Measurements from ENCODE around the gene HCN3.
"Not testable (repeated sequence)": the region's sequence is repeated elsewhere in the genome, so short reads cannot be mapped to it uniquely, and the experiment has no call there.

Gene HCN3

DNA sequence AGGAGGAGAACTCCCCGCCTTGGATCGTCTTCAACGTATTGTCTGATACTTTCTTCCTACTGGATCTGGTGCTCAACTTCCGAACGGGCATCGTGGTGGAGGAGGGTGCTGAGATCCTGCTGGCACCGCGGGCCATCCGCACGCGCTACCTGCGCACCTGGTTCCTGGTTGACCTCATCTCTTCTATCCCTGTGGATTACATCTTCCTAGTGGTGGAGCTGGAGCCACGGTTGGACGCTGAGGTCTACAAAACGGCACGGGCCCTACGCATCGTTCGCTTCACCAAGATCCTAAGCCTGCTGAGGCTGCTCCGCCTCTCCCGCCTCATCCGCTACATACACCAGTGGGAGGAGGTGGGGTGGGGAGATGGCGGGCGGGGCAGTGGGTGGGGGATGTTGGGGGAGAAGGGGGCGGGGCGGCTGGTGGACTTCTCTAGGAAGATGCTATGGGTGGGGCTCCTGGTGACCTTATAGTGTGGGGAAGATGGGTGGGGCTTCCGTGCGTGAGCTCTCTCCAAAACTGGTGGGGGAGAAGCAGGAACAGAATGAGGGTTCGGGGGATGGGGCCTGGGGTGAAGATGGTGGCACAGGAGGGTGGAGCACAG lies 5.3 kb downstream of the HCN3 start:
- in situ Hi-C loops (cut with HindIII; ENCODE audit: low sequenced_read_pairs): no loop called here

DNA sequence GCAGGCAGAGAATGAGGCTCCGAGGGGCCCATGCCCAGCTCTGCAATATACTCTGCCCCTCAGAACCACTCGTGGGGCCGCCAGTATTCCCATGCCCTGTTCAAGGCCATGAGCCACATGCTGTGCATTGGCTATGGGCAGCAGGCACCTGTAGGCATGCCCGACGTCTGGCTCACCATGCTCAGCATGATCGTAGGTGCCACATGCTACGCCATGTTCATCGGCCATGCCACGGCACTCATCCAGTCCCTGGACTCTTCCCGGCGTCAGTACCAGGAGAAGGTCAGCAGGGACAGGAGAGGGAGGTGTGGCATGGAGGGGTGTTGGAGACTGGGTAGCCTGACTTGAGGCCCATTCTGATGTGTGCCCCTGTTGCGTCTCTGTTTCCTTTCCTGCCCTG lies 7.2 kb downstream of the HCN3 start:
- in situ Hi-C loops (cut with HindIII; ENCODE audit: low sequenced_read_pairs): no loop called here

DNA sequence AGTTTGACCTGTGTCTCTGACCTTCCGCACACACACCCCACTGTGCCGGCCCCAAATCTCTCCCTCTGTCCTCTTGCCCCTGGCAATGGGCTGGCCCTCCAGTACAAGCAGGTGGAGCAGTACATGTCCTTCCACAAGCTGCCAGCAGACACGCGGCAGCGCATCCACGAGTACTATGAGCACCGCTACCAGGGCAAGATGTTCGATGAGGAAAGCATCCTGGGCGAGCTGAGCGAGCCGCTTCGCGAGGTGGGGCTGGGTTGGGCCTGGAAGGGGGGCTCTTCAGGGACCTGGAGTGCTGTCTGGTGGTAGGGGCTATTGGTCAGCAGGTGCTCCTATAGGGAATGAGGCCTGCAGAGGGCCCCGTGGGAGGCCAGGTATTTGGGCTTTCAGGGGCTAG lies 7.8 kb downstream of the HCN3 start:
- in situ Hi-C loops (cut with HindIII; ENCODE audit: low sequenced_read_pairs): no loop called here

DNA sequence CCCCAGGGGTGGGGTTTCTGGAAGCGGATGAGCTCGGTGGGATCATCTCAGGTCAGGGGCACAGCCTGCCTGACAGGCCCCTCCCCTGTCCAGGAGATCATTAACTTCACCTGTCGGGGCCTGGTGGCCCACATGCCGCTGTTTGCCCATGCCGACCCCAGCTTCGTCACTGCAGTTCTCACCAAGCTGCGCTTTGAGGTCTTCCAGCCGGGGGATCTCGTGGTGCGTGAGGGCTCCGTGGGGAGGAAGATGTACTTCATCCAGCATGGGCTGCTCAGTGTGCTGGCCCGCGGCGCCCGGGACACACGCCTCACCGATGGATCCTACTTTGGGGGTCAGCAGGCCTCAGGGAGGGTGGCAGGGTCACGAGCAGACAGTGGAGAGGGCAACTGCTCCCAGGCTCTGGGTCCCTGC lies 8.4 kb downstream of the HCN3 start:
- in situ Hi-C loops (cut with HindIII; ENCODE audit: low sequenced_read_pairs): no loop called here

DNA sequence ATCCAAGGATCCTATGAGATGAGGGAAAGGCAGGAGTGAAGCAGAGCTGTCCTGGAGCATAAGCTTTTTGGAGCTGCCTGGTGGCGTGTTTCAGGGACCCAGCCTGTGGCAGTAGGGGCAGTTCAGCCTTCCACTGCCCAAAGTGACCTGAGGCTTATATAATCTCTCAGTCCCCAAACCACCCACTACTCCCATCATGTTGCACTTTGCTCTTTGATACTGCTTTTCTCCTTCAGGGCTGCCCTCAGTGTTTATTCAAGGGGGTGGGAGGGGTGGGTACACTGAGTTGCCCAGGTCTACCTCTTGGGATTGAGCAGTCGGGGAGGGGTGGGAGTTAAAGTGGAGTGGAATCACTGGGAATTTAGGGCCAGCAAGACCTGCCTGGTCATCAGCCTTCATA lies 9.3 kb downstream of the HCN3 start:
- in situ Hi-C loops (cut with HindIII; ENCODE audit: low sequenced_read_pairs): no loop called here

DNA sequence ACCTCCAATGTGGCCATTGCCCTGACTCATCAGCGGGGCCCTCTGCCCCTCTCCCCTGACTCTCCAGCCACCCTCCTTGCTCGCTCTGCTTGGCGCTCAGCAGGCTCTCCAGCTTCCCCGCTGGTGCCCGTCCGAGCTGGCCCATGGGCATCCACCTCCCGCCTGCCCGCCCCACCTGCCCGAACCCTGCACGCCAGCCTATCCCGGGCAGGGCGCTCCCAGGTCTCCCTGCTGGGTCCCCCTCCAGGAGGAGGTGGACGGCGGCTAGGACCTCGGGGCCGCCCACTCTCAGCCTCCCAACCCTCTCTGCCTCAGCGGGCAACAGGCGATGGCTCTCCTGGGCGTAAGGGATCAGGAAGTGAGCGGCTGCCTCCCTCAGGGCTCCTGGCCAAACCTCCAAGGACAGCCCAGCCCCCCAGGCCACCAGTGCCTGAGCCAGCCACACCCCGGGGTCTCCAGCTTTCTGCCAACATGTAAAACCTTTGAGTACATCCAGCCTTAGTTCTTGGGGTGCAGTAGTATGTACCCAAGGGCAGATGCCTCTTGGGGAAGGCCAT lies 10.8 kb downstream of the HCN3 start:
- in situ Hi-C loops (cut with HindIII; ENCODE audit: low sequenced_read_pairs): no loop called here

DNA sequence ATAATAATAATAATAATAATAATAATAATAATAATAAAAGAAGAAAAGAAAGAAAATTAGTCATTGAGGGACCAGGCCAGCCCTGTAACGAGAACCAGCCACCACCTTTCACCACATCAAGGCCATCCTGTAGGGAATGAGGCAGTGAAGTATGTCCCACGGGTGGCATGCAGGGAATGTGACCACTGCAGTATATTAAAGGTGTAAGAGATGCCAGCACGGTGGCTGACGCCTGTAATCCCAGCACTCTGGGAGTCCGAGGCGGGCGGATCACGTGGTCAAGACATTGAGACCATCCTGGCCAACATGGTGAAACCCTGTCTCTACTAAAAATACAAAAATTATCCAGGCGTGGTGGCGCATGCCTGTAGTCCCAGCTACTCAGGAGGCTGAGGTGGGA lies 13.7 kb downstream of the HCN3 start:
- in situ Hi-C loops (cut with HindIII; ENCODE audit: low sequenced_read_pairs): not testable (repeated sequence)

DNA sequence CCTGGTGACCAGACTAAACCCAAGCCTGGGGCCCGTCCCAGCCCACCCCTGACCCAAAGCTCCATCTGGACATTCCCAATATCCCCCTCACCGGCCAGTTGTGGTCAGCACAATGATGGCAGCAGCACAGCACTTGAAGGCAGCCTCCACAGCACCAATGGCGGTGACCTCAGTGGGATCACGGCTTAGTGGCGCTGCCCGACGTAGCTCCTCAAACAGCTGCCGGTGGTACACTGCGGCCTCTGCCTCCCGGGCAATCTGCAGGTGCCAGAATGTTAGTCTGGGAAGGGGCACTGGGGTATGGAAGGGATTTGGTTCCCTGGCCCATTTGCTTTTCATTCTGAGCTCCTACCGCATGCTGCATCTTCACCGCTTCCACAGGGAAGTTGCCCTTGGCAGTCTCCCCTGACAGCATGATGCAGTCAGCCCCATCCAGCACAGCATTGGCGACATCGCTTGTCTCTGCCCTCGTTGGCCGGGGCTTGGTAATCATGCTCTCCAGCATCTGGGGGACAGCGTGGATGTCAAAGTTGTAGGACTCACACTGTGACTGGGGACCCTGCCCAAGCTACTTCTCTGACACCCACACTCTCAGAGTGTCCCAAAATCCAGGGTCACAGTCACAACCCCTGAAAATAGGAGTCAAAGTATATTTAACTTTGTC lies 16.0 kb downstream of the HCN3 start:
- in situ Hi-C loops (cut with HindIII; ENCODE audit: low sequenced_read_pairs): no loop called here

DNA sequence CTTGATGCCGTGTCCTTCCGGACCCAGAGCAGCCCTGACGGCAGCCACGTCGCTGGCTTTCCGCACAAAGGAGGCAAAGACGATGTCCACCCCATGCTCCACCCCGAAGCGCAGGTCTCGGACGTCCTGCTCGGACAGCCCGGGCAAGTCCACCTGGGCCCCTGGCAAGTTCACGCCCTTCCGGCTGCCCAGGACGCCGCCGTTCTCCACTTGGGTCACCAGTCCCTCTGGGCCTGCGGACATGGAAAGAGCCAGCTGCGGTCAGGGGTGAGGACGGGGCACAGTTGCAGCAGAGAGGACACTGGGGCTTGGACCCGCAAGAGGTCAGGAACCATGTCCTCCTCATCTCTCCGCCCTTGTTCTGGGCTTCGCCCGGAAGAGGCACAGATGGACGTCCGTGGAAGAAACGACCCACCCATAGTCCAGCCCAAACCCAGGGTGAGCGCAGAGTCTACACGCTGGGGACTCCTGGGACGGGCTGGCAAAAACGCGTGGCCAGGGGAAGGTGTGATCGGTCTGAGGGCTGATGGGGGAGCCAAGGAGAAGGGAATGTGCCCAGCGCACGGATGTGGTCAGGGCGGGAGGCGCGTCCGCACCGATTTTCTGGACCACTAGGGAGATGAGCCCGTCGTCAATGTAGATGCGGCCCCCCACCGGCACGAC lies 17.4 kb downstream of the HCN3 start:
- in situ Hi-C loops (cut with HindIII; ENCODE audit: low sequenced_read_pairs): no loop called here

DNA sequence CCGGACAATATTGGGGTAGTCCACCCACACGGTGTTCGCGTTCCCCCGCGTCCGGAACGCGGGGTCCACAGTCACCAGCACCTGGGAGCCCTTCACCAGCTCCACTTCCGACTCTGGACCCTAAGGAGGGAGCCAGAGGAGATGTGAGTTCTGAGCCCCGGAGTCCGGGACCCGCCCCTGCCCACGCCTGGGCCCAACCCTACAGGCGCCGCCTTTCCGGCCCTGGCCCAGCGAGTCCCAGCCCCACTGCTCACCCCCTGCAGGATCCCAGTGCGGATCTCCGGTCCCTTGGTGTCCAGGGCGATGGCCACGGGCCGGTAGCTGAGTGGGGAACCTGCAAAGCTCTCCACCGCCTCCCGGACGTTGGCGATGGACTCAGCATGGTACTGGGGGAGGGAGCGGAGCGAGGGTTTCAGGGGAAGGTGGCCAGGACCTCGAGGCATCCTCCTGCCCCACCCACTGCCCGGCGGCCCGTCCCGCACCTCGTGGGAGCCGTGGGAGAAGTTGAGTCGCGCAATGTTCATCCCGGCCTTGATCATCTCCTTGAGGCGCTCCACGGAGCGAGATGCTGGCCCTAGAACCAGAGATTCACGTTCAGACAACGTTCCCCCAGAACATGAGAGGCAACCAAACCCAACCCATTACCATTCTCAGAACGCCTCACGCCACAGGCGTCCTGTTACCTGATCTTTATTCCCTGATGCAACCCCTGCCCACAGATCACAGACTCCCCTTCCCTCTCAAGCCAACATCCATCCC lies 18.1 kb downstream of the HCN3 start:
- in situ Hi-C loops (cut with HindIII; ENCODE audit: low sequenced_read_pairs): no loop called here

DNA sequence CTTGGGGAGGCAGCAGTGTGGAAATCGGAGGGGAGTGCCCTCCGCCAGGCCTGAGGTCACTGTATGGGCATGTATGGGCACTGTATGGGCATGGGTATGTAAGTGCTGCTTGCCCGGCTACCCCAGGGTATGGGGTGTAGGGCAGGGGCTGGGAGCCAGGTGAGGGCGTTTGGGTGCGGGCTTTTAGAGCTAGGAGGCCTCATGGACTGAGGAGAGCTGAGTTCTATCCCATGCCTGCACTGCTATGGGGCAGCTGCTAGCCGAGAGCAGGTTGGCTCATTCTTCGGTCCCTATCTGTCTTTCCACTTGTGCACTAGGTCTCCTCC lies 18.6 kb downstream of the HCN3 start:
- in situ Hi-C loops (cut with HindIII; ENCODE audit: low sequenced_read_pairs): no loop called here

DNA sequence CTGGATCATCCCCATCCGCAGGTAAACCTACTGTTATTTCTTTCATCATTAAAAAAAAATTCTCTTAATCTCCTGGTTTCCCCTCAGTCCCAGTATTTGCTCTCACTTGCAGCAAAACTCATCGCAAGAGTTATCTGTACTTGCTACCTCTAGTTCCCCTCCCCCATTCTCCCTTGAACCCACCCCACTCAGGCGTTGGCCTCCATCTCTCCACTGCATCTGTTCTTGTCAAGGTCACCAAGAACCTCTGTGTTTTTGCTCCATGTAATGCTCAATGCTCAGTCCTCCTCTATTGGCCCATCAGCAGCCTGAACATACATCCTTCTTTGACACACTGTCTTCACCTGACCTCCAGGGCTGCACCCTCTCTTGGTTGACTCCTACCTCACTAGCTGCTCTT lies 19.4 kb downstream of the HCN3 start:
- in situ Hi-C loops (cut with HindIII; ENCODE audit: low sequenced_read_pairs): no loop called here

DNA sequence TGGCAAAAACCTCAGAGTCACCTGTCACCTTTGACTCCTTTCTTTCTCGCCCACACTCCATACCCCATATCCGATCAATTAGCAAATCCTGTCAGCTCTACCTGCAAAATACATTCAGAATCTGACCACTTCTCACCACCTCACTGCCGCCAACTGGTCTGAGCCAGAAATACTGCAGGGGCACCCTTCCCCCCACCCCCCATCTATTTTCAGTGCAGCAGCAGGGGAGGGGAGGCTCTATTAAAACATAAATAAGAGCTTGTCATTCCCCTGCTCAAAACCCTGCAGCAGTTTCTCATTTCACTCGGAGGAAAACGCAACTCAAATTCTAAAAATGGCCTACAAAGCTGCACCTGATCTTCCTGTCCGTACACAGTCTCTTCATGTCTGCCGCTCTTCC lies 20.1 kb downstream of the HCN3 start:
- in situ Hi-C loops (cut with HindIII; ENCODE audit: low sequenced_read_pairs): no loop called here

DNA sequence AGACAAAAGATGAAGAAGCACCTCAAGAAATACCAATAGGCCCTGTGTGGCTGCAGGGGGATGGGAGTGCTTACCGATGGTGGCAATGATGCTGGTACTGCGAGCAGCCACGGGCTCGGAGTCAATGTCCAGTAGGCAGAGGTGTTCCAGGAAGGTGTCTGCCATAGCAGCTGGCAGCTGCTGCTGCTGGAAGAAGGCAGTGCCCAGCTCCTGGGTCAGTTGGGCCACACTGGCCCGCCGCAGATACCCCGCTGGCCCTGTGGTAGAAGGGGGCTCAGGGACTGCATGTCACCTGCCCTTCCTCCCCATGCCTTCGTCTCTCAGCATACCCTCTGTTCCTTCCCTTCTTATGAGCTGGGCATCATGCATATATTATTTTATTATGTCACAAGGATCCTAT lies 22.8 kb downstream of the HCN3 start:
- in situ Hi-C loops (cut with HindIII; ENCODE audit: low sequenced_read_pairs): no loop called here

DNA sequence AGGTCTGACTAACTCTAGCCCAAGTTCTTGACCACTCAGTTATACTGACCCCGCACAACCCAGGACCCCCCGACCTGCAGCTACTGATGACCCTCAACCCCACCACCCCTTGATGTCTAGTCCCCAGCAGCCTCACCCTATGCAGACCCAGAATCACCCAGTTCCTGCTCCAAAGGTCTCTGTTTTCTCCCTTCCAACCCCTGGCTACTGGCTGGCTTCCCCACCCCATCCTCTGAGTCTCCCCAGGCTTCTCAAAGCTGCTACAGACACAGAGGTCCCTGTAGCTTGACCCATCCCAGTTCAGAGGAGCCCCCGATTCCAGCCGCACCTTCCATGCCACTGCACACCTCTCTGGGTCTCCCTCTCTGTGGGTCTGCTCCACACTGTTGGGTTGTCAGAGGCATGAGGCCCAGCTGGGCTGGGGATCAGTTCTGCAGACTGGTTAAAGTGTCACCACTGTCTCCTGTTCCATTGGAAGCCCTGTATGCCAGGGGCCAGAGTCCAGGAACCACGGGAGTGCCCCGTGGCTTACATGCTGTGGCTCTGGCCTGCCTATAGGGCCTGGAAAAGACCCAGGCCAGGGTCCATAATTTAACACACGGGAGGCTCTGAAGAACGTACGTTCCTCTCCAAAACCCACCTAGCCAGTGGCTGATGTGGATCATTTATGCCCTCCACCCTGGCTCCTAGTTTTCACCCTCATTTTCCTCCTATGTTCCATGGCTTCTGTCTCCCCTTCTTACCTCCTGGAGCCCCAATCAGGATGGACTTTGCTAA lies 23.5 kb downstream of the HCN3 start:
- in situ Hi-C loops (cut with HindIII; ENCODE audit: low sequenced_read_pairs): no loop called here

DNA sequence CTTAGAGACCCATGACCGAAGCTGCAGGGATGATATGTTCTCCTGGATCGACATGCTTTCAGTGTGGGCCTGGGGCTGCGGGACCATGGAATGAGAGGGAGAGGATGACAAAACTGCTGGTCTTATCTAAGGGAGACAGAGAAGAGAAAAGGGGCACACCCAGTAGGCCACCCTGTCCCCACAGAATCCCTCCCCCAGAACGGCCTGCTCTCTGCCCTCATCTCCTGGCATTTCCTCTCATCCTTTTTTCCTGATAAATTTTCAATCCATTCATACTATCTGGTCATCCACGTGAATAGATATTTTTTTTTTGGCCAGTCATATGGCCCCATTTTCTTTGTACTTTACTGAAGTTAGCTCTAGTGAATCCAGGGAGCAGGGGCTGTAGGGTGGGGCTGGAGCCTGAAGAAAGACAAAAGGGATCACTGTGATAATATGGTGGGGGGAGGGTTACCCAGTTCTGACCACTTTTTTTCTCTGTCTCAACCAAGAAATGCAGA lies 24.1 kb downstream of the HCN3 start, which contains the start of gene PKLR:
TSS of gene PKLR (minus strand) at position 97 of the 500 bp plus-strand sequence. CDS start at position 54, 43 bp downstream.
- in situ Hi-C loops (cut with HindIII; ENCODE audit: low sequenced_read_pairs): no loop called here

DNA sequence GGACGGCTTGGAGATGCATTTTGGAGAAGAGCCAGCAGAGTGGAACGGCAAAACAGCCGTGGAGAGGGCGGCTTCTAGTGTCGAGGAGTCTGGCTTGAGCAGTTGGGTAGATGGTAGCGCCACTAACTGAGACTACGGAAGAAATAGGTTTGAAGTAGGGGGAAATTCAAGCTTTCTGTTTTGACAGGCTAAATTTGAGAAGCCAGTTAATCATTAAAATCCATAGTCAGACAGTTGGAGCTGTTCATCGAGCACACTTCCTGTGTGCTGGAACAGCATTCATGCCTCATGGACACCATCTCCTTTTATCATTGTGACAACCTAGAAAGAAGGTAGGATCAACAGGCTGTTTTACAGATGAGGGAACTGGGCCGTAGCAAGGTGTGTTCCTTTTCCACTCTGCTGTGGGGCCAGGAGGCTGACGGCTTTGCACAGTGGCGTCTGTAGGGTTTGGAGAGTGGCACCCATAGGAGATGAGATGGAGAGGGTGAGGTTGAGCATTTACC lies 27.3 kb downstream of the HCN3 start:
- in situ Hi-C loops (cut with HindIII; ENCODE audit: low sequenced_read_pairs): no loop called here

DNA sequence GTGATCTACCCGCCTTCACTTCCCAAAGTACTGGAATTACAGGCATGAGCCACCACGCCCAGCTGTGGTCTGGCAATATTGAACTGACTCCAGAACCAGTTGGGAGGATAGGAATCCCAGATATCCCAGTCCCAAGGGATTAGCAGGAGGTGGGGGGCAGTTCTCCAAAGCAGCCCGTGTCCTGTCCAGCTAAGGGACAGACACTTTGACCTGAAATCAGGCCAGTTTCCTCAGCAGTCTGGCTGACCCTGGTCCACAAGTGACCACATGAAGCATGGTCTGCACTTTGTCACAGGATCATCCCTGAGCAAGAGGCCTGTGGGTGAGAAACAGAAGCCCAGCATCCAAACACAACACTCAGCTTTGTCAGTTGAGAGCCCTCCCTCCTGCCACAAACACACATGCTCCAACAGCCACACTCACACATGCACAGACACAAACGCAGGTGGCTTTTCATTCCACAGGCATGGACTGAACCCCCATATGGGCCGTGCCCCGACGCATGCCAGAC lies 28.7 kb downstream of the HCN3 start:
- in situ Hi-C loops (cut with HindIII; ENCODE audit: low sequenced_read_pairs): no loop called here

DNA sequence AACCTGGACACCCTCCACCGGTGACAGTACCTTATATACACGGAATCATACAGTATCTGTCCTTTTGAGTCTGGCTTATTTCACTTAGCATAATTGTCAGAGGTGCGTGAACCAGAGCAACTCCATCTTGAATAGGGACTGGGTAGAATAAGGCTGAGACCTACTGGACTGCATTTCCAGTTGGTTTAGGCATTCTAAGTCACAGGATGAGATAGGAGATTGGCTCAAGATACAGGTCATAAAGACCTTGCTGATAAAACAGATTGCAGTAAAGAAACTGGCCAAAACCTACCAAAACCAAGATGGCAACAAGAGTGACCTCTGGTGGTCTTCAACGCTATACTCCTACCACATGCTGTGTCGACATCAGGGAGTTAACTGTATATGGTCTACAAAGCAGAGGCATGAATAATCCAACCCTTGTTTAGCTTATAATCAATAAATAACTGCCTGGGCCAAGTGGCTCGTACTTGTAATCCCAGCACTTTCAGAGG lies 30.0 kb downstream of the HCN3 start:
- in situ Hi-C loops (cut with HindIII; ENCODE audit: low sequenced_read_pairs): no loop called here

All from DLD1 (cell line).